GM12874 (cell line): ENCODE results near the gene EFNA3.

Experiments
- TF ChIP-seq, protein P1 (sequence below): IDR thresholded peaks from 2 replicates; pipeline ENCODE4 v1.5.1; 2011; ENCODE audit warnings: low read depth, mild to moderate bottlenecking, control low read depth, low read length, moderate library complexity; ENCODE audit not compliant: insufficient read depth

The EFNA3 gene

DNA sequence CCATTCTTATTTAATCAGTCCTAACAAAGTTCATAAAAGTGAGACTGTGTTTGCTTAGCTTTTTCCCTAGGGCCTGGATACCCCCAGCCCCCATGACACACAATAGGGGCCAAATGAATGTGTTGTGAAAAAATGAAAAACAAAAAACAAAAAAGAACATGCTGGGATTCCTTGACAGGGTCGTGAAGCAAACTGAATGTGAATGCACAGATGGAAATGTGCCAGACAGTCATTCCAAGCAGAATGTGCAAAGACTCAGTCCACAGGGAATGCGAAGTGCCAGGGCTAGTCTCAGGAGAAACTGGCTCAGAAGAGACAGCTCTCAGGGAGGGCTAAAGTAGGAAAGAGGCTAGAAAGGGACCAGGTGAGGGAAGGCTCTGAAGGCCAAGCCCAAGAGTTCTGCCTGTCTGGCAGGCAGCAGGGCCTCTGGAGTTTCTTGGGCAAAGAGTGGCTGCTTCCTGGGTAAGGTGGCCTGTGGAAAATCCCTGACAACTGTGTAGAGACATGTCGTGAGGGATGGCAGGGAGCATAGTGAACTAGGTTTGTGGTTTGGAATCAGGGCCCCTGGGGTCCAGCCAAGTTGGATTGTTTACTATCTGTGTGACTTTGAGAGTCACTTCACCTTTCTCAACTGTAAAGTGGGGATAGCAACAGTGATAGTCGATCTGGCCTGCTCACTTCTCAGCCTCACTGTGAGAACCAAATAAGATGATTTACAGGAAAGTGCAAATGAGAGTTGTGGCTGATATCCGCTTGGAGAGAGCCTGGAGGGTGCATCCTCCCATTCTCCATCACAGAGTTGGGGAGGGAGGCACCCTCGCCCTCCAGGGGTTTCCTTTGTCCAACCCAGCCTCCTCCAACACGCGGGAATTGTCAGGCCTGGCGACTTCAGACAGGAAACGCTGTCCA lies 28.7 kb upstream of the EFNA3 start:
- TF ChIP-seq, protein P1, sequence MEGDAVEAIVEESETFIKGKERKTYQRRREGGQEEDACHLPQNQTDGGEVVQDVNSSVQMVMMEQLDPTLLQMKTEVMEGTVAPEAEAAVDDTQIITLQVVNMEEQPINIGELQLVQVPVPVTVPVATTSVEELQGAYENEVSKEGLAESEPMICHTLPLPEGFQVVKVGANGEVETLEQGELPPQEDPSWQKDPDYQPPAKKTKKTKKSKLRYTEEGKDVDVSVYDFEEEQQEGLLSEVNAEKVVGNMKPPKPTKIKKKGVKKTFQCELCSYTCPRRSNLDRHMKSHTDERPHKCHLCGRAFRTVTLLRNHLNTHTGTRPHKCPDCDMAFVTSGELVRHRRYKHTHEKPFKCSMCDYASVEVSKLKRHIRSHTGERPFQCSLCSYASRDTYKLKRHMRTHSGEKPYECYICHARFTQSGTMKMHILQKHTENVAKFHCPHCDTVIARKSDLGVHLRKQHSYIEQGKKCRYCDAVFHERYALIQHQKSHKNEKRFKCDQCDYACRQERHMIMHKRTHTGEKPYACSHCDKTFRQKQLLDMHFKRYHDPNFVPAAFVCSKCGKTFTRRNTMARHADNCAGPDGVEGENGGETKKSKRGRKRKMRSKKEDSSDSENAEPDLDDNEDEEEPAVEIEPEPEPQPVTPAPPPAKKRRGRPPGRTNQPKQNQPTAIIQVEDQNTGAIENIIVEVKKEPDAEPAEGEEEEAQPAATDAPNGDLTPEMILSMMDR, result no peak

- TF ChIP-seq, protein P1, result peak; percentile 98
Measured at GRCh38 chr1:155050560-155051341, 27.9 kb upstream of the EFNA3 start, which contains the start of gene ADAM15. Gene ADAM15 (plus strand): TSS chr1:155051316. CDS start chr1:155051387, 71 bp downstream.

DNA sequence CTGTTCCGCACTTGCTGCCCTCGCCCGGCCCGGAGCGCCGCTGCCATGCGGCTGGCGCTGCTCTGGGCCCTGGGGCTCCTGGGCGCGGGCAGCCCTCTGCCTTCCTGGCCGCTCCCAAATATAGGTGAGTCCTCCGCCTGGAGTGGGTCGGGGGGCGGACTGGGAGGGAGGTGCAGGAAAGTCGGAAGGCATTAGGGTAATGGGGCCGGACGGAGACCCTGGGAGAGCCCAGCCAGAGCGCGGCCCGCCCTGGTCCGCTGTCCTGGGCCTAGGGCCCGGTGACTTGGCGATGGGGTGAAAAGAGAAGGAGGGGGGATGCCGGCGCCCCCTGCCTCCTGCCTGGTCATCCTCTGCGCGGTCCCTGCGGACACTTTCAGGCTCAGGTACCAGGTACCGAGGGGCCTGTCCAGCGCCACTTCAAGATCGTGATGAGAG lies 27.3 kb upstream of the EFNA3 start:
- TF ChIP-seq, protein P1, result no peak

DNA sequence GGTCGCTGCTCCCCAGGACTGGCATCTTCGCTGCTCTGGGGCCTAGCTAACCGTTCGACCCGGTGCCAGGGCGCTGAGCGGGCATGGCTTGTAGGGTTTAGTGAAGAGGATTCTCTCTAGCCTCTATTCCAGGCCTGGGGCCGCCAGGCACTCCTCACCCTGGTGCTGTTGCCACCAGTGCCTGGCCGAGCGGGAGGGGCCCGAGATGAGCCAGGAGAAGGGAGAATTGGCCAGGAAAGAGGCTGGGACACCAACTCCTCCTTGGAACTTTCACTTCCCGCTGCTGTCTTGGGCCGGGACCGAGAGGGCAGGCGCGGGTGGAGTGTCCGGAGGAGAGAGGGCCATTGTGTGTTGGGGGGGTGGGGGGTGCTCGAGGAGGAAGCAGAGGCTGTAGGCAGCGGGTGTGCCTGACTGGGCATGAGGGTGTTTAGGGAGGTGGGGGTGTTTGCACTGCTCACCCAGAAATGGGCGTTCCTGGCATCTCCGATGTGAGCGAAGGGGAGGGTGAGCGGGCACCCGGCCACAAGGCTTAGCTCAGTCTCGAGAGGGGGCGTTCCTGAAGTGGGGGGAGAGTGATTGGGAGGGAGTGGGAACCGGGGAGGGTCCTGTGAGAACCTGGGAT lies 26.7 kb upstream of the EFNA3 start:
- TF ChIP-seq, protein P1, result no peak

GRCh38 chr1:155052439-155053395 lies 25.9 kb upstream of the EFNA3 start:
- TF ChIP-seq, protein P1, result peak; percentile 54

DNA sequence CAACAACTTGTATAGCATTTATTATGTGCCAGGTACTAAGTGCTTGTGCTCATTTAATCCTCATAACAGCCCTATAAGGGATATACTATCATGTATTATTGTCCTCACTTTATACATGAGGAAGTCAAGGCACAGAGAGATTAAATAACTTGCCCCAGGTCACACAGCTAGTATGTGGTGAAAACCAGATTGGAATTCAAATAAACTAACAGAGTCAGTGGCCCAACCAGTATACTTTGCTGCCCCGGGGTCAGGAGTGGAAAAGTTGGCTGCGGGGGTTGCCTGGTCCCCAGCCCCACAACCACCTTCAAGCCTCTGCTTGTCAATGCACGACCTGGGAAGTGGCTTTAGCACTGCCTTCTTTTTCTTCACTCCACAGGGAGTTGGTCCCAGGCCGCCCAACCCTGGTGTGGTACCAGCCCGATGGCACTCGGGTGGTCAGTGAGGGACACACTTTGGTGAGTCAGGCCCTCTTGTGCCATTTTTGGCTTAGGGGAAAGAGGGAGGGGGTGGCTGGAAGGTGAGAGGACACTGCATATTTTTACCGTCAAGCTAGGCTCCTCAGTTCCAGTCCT lies 25.0 kb upstream of the EFNA3 start:
- TF ChIP-seq, protein P1, result no peak
